ENCODE results near the gene SP8.
"Not testable (repeated sequence)": the region's sequence is repeated elsewhere in the genome, so short reads cannot be mapped to it uniquely, and the experiment has no call there.

Gene SP8

GRCh38 chr7:20786779-20787659 lies at the start of gene SP8:
Gene SP8, minus strand, starts transcription at chr7:20786886. Its CDS starts 88 bp downstream, at chr7:20786798.
- DNase-seq, result peak; percentile 64

GRCh38 chr7:20836424-20836823 lies 49.7 kb upstream of the SP8 start:
- not testable (repeated sequence) for DNase-seq

GRCh38 chr7:20835111-20835750 lies 48.5 kb upstream of the SP8 start:
- DNase-seq, result no peak

GRCh38 chr7:20834656-20835055 lies 48.0 kb upstream of the SP8 start:
- peak; percentile 1 for DNase-seq

- no peak for DNase-seq
Observed at GRCh38 chr7:20831956-20832355, 45.3 kb upstream of the SP8 start.

- DNase-seq, result no peak
Observed at GRCh38 chr7:20831451-20831850, 44.8 kb upstream of the SP8 start.

- no peak for DNase-seq
Observed at GRCh38 chr7:20828947-20829346, 42.3 kb upstream of the SP8 start.

- no peak for DNase-seq
Observed at GRCh38 chr7:20827172-20827571, 40.5 kb upstream of the SP8 start.

- DNase-seq, result no peak
Observed at GRCh38 chr7:20826243-20826642, 39.6 kb upstream of the SP8 start.

GRCh38 chr7:20825555-20825954 lies 38.9 kb upstream of the SP8 start:
- no peak for DNase-seq

GRCh38 chr7:20821390-20821789 lies 34.7 kb upstream of the SP8 start:
- DNase-seq, result not testable (repeated sequence)

- no peak for DNase-seq
Observed at GRCh38 chr7:20816372-20816959, 29.8 kb upstream of the SP8 start.

- DNase-seq, result no peak
Observed at GRCh38 chr7:20804345-20804744, 17.7 kb upstream of the SP8 start.

GRCh38 chr7:20799566-20800366 lies 13.1 kb upstream of the SP8 start:
- DNase-seq, result no peak

- DNase-seq, result no peak
Observed at GRCh38 chr7:20798694-20799121, 12.0 kb upstream of the SP8 start.

- DNase-seq, result peak; percentile 34
Observed at GRCh38 chr7:20798081-20798693, 11.5 kb upstream of the SP8 start.

- DNase-seq, result no peak
Observed at GRCh38 chr7:20797462-20798080, 10.9 kb upstream of the SP8 start.

GRCh38 chr7:20797042-20797461 lies 10.4 kb upstream of the SP8 start:
- no peak for DNase-seq

- DNase-seq, result no peak
Observed at GRCh38 chr7:20796500-20796899, 9.8 kb upstream of the SP8 start.

GRCh38 chr7:20795881-20796280 lies 9.2 kb upstream of the SP8 start:
- DNase-seq, result no peak

GRCh38 chr7:20795361-20795760 lies 8.7 kb upstream of the SP8 start:
- DNase-seq, result no peak

- no peak for DNase-seq
Observed at GRCh38 chr7:20794676-20795075, 8.0 kb upstream of the SP8 start.
